Upper lobe of left lung (tissue), 4 donors: ENCODE data around the gene HOXC6.

Source experiments
- CTCF ChIP-seq, 6 experiments: fragments of 450-650 bp in 4 of 6; fragments of 200-600 bp in 2 of 6; sonication (generic) in 2 of 6; IDR thresholded peaks; one replicate each; pipeline ENCODE4 v1.5.1; 2016 to 2019; ENCODE audit warnings: antibody characterized with exemption in 6 of 6
- POLR2A ChIP-seq, 4 donors: fragments of 450-650 bp; IDR thresholded peaks; one replicate each; pipeline ENCODE4 v1.5.1; 2016 to 2017; ENCODE audit warnings: antibody characterized with exemption in 4 of 4, mild to moderate bottlenecking in 2 of 4
- POLR2AphosphoS5 ChIP-seq, 2 donors: sonication (generic); formaldehyde crosslinking; IDR thresholded peaks; one replicate each; pipeline ENCODE4 v1.5.1; 2017; ENCODE audit warnings: antibody characterized with exemption in 2 of 2

- TF ChIP-seq CTCF (IDR thresholded peaks at IDR 0.05), result no peak
- TF ChIP-seq POLR2A (IDR thresholded peaks at IDR 0.05), result no peak
- TF ChIP-seq POLR2AphosphoS5 (IDR thresholded peaks at IDR 0.05), result no peak
These were observed 19.7 kb downstream of the HOXC6 start for GRCh38 chr12:54047964-54048303.
